NCI-H128 (cell line): ENCODE data around the gene ROPN1B.

Experiments
- DNase-seq: peaks from one replicate; lab custom pipeline; 2025; ENCODE audit not compliant: unreplicated experiment; lab: John Stamatoyannopoulos, UW

ROPN1B gene

DNA sequence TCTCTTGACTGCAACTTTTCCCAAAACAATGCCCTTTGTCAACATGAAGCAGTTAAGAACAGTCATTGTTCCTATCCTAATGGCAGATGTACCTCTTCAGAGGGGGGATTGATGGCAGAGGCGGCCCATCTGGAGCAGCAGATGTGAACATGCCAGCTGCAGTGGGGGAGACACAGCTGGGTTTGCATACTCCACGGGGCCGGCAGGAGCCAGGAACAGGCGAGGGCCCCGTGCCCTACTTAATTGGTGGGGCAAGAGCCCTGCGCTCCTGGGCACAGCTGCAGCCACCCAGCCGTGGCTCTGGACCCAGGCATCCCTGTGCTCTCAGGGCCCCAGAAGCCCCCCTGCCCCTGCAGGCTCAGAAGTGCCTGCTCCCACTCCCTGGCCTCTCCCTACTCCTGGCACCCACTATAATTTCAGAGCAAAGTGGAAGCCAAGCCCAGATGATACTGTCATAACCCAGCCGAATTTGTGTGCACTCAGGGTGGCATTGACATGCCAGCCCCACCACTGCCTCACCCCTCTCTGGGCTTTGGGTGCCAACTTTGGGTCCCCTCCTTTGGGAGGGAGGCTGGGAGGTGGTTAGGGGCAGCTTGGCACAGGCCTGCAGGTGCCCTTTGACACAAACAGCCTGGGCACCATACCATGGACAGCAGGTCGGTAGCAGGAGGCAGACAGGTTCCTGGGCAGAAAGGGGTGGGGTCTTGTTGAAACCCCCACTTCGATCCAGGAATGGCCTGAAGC is 34.6 kb downstream of the ROPN1B start:
- no peak for DNase-seq

GRCh38 chr3:126004217-126004616 is 35.2 kb downstream of the ROPN1B start:
- no peak for DNase-seq

- DNase-seq: no peak
Measured at GRCh38 chr3:126004692-126005091, 35.7 kb downstream of the ROPN1B start.

GRCh38 chr3:126005951-126006350 is 37.0 kb downstream of the ROPN1B start:
- DNase-seq: no peak

DNA sequence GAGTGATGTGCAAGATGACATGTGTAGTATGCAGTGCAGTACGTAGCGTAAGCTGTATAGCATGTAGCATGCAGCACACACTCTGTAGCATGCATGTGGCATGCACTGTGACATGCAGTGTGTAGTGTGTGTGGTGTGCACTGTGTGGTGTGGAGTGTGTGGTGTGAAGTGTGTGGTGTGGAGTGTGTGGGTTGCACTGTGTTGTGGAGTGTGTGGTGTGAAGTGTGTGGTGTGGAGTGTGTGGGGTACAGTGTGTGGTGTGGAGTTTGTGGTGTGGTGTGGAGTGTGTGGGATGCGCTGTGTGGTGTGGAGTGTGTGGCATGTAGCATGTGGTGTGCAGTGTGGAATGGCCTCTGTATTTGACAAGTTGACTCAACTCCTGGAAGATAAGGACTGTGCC is 39.2 kb downstream of the ROPN1B start:
- no peak for DNase-seq

- DNase-seq: no peak
Measured at GRCh38 chr3:126009181-126009580, 40.2 kb downstream of the ROPN1B start.

DNA sequence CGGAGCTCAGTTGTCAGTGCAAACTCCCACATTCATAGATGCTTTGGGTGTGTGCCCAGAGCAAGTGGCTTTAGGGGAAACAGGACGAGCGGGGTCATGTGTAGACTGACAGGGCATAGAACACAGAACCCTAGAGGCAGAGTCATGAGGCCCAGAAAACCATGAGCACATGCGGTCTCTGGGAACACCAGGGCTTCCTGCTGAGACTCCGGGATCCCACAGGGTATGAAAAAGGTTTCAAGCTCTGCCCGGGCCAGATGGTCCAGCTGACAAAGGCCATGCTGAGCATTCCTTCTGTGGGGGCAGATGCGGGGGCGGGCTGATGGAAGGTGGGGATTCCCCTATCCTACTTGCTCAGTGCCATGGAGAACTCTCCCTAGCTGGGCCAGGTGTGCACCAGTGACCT is 44.8 kb downstream of the ROPN1B start:
- no peak for DNase-seq

- no peak for DNase-seq
Measured at GRCh38 chr3:126014252-126014651, 45.3 kb downstream of the ROPN1B start.

GRCh38 chr3:126015075-126015474 is 46.1 kb downstream of the ROPN1B start:
- DNase-seq: no peak

- no peak for DNase-seq
Measured at GRCh38 chr3:126016616-126017015, 47.6 kb downstream of the ROPN1B start.

GRCh38 chr3:126017362-126017761 is 48.4 kb downstream of the ROPN1B start:
- DNase-seq: no peak

GRCh38 chr3:126018545-126018944 is 49.6 kb downstream of the ROPN1B start:
- DNase-seq: no peak

- DNase-seq: no peak
Measured at GRCh38 chr3:126018995-126019394, 50.0 kb downstream of the ROPN1B start.

- DNase-seq: no peak
Measured at GRCh38 chr3:126019683-126020082, 50.7 kb downstream of the ROPN1B start.

DNA sequence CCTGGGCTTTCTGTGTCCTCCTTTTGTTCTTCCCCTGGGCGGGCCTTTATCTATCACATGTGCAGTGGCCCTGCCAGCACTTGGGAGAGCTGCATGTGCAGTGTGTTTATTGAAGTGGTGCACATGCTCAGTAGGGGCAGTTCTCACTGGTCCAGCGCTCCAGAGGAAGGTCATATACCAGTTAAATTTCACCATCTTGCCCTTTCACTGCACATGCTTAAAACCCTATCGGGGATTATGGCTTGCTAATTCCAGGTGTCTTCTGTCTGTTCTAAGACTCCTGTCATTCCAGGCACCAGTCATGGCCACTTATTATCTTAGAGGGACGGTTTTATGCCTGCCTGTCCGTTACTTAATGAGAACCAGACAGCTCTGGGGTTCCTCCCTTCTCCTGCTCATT is 52.2 kb downstream of the ROPN1B start:
- no peak for DNase-seq

DNA sequence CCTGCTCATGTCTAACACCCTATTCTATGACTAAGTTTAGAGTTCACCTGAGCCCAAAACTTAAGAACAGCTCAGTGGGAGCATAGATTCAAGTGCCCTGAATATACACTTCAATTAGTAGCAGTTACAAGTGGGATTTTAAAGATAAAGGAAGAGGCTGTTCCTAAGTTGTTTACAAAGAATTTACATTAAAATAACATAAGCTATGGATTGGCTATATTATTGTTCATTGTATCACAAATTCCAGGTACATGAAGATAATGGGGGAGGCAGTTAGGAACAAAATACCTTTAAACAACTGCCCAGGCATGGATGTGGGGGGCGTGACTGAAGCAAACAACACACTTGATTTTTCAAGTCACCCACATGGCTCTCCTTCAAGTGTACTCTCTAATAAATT is 52.7 kb downstream of the ROPN1B start:
- no peak for DNase-seq

- DNase-seq: no peak
Measured at GRCh38 chr3:126022741-126023359, 53.9 kb downstream of the ROPN1B start.

DNA sequence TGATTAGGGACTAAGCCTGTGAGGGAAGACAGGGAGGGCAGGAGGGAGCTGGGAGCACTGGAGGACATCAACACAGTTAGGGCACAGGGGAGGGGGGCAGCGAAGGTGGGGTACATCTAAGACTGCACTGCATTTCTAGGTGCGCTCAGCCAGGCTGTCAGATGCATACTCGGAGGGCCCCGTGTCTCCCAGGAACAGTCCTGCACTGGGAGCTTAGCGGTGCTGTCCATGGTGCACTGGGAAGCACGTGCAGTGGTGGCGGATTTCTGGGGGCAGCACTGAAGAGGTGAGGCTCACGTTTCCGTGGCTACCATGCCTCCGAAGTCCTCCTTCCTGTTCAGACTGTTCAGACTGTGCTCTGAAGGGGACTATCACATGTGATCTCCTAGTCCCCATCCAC is 54.4 kb downstream of the ROPN1B start:
- DNase-seq: no peak

- DNase-seq: no peak
Measured at GRCh38 chr3:126024049-126024854, 55.3 kb downstream of the ROPN1B start.

DNA sequence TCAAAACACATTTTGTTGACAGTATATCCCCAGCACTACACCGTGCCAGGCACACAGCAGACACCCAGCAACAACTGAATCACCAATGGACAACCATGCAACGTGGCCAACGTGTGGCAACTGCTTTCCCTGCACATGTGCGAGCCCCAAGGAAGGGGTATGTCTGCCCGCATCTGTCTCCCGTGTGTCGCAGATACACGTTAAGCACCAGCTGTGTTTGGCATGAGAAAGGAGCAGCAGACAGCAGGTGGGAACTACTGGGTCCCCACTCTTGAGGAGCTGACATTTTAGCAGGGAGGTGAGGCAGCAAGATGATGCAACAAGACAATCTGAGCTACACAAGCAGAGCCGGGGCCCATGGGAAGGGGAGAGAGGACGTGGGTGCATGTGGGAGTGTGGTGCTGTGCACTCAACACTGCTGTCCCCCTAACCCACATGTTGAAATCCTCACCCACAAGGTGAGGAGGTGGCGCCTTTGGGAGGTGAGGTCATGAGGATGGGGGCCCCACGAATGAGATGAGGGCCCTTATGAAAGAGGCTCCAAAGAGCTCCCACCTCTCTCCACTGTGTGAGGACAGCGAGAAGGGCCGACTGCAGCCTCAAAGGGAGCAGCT is 56.2 kb downstream of the ROPN1B start:
- DNase-seq: no peak

DNA sequence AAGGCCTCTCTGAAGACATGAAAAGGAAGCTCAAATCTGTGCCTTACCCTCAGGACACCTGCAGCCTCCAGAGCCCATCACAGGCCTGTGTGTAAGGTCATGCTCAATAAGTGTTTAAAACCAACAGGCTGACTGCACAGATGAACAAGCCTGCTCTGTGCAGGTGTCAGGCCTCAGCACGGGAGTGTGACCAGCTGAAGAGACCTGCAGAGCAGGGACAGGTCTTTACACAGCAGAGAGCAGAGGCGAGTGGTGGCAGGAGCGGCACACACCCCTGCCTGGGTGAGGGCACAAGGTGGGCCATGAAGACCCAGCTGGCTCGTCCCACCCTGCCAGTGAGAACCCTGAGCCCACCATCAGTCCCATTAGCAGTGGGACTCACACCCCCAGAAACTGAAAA is 56.9 kb downstream of the ROPN1B start:
- no peak for DNase-seq
